Measurements from ENCODE around the gene ACER2. TPM values are rescaled to one million over a fixed set of nuclear protein-coding genes. Genes with fewer than 3 reads are reported as not detected.

ACER2 gene
- polyA plus RNA-seq, 1 donor (not counting 4 experiments of a cell fraction or from before 2014, with no cell fraction given), result 4.2 TPM

- DNase-seq (ENCODE audit: low read depth, low spot score) (no peak), FAIRE-seq (no peak)
- Histone ChIP-seq H3K27ac (ENCODE audit: control insufficient read depth, insufficient read depth, low read length) (no peak overlapping the region), H3K4me1 (ENCODE audit: control insufficient read depth, extremely low read depth, insufficient read depth, low read length) (no peaks in the 10 kb centered on the region), H3K27me3 (ENCODE audit: control insufficient read depth, extremely low read depth, insufficient read depth, low read length) (no peaks in the 10 kb centered on the region), H3K4me3 (ENCODE audit: control insufficient read depth in 2 of 3, extremely low read depth in 1 of 3, insufficient read depth in 2 of 3, low read depth in 1 of 3, low read length in 3 of 3) (no peak overlapping the region), H3K9me1 (ENCODE audit: control insufficient read depth, extremely low read depth, insufficient read depth, low read length) (no peaks in the 10 kb centered on the region), H4K20me1 (ENCODE audit: control insufficient read depth, extremely low read depth, insufficient read depth, low read length) (no peaks in the 10 kb centered on the region), H3K9ac (ENCODE audit: control insufficient read depth, extremely low read depth, insufficient read depth, low read length) (no peak overlapping the region), H2AFZ (ENCODE audit: control insufficient read depth, low read length) (no peak overlapping the region), H3K79me2 (ENCODE audit: control insufficient read depth, insufficient read depth, low read length) (no peaks in the 10 kb centered on the region), H3K4me2 (ENCODE audit: control insufficient read depth, extremely low read depth, insufficient read depth, low read depth, low read length) (no peak overlapping the region), H3K36me3 (ENCODE audit: control insufficient read depth in 2 of 2, extremely low read depth in 1 of 2, insufficient read depth in 2 of 2, low read length in 2 of 2) (no peaks in the 10 kb centered on the region), H3K9me3 (ENCODE audit: control insufficient read depth, low read depth, low read length) (no peaks in the 10 kb centered on the region)
- dilution Hi-C loops (cut with MboI; ENCODE audit: extremely low pct_ligation_motif_present, low sequenced_read_pairs), result loop anchor here (10.0 kb wide), 1 partner anchor 82 kb away; no protein-coding TSS in a partner anchor
- TF ChIP-seq EZH2 (IDR thresholded peaks at IDR 0.05; ENCODE audit: low read length), result no peak
- TF ChIP-seq, protein P1, sequence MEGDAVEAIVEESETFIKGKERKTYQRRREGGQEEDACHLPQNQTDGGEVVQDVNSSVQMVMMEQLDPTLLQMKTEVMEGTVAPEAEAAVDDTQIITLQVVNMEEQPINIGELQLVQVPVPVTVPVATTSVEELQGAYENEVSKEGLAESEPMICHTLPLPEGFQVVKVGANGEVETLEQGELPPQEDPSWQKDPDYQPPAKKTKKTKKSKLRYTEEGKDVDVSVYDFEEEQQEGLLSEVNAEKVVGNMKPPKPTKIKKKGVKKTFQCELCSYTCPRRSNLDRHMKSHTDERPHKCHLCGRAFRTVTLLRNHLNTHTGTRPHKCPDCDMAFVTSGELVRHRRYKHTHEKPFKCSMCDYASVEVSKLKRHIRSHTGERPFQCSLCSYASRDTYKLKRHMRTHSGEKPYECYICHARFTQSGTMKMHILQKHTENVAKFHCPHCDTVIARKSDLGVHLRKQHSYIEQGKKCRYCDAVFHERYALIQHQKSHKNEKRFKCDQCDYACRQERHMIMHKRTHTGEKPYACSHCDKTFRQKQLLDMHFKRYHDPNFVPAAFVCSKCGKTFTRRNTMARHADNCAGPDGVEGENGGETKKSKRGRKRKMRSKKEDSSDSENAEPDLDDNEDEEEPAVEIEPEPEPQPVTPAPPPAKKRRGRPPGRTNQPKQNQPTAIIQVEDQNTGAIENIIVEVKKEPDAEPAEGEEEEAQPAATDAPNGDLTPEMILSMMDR (optimal IDR thresholded peaks at IDR 0.05 in 1 of 3, IDR thresholded peaks at IDR 0.05 in 1 of 3, conservative IDR thresholded peaks at IDR 0.05 in 1 of 3; ENCODE audit: extremely low read depth in 1 of 3, insufficient read depth in 2 of 3, low read length in 3 of 3), result no peak
Measured at GRCh38 chr9:19456426-19456825, 47.6 kb downstream of the ACER2 start.

- FAIRE-seq, result peak; percentile 97
Measured at GRCh38 chr9:19456996-19457692, 48.3 kb downstream of the ACER2 start.

More at GRCh38 chr9:19456996-19457692, 48.3 kb downstream of the ACER2 start:
- dilution Hi-C loops (cut with MboI; ENCODE audit: extremely low pct_ligation_motif_present, low sequenced_read_pairs), result loop anchor here (10.0 kb wide), 1 partner anchor 82 kb away; no protein-coding TSS in a partner anchor
- Histone ChIP-seq H3K9me3 (ENCODE audit: control insufficient read depth, low read depth, low read length) (no peaks in the 10 kb centered on the region), H3K27ac (ENCODE audit: control insufficient read depth, insufficient read depth, low read length) (no peak overlapping the region), H3K27me3 (ENCODE audit: control insufficient read depth, extremely low read depth, insufficient read depth, low read length) (no peaks in the 10 kb centered on the region), H3K4me3 (ENCODE audit: control insufficient read depth in 2 of 3, extremely low read depth in 1 of 3, insufficient read depth in 2 of 3, low read depth in 1 of 3, low read length in 3 of 3) (no peak overlapping the region), H3K36me3 (ENCODE audit: control insufficient read depth in 2 of 2, extremely low read depth in 1 of 2, insufficient read depth in 2 of 2, low read length in 2 of 2) (no peaks in the 10 kb centered on the region), H3K4me1 (ENCODE audit: control insufficient read depth, extremely low read depth, insufficient read depth, low read length) (no peaks in the 10 kb centered on the region), H3K9me1 (ENCODE audit: control insufficient read depth, extremely low read depth, insufficient read depth, low read length) (no peaks in the 10 kb centered on the region), H4K20me1 (ENCODE audit: control insufficient read depth, extremely low read depth, insufficient read depth, low read length) (no peaks in the 10 kb centered on the region), H2AFZ (ENCODE audit: control insufficient read depth, low read length) (no peak overlapping the region), H3K9ac (ENCODE audit: control insufficient read depth, extremely low read depth, insufficient read depth, low read length) (no peak overlapping the region), H3K79me2 (ENCODE audit: control insufficient read depth, insufficient read depth, low read length) (no peaks in the 10 kb centered on the region), H3K4me2 (ENCODE audit: control insufficient read depth, extremely low read depth, insufficient read depth, low read depth, low read length) (no peak overlapping the region)
- TF ChIP-seq, protein P1 (optimal IDR thresholded peaks at IDR 0.05 in 1 of 3, IDR thresholded peaks at IDR 0.05 in 1 of 3, conservative IDR thresholded peaks at IDR 0.05 in 1 of 3; ENCODE audit: extremely low read depth in 1 of 3, insufficient read depth in 2 of 3, low read length in 3 of 3), result peak; percentile 92 to 95 (median 92)
- TF ChIP-seq EZH2 (IDR thresholded peaks at IDR 0.05; ENCODE audit: low read length), result no peak
- peak; percentile 36 for DNase-seq (ENCODE audit: low read depth, low spot score)

Measured in keratinocyte (primary cell).